MM.1S (cell line): Measurements from ENCODE around the gene CYGB.

Source experiments
- CTCF ChIP-seq: fragments of 300-600 bp; sonication (generic); IDR thresholded peaks from 2 replicates; pipeline ENCODE4 v1.5.1; 2016; ENCODE audit warnings: antibody characterized with exemption, low read length, mixed read lengths
- EZH2 ChIP-seq: fragments of 300-600 bp; sonication (generic); optimal IDR thresholded peaks from 2 replicates; pipeline ENCODE3; 2017; ENCODE audit warnings: low read depth, mild to moderate bottlenecking, antibody characterized with exemption, low read length, mixed read lengths
- EZH2phosphoT487 ChIP-seq: fragments of 300-600 bp; sonication (generic); IDR thresholded peaks from 2 replicates; pipeline ENCODE4 v1.6.1; 2018; ENCODE audit warnings: antibody characterized with exemption, low read length

- TF ChIP-seq CTCF (no peak), EZH2 (no peak), EZH2phosphoT487 (no peak)
Measured at GRCh38 chr17:76485569-76485968, 51.9 kb downstream of the CYGB start.
